Measurements from ENCODE around the gene UMODL1.
"Not testable (repeated sequence)": the region's sequence is repeated elsewhere in the genome, so short reads cannot be mapped to it uniquely, and the experiment has no call there.

DNA sequence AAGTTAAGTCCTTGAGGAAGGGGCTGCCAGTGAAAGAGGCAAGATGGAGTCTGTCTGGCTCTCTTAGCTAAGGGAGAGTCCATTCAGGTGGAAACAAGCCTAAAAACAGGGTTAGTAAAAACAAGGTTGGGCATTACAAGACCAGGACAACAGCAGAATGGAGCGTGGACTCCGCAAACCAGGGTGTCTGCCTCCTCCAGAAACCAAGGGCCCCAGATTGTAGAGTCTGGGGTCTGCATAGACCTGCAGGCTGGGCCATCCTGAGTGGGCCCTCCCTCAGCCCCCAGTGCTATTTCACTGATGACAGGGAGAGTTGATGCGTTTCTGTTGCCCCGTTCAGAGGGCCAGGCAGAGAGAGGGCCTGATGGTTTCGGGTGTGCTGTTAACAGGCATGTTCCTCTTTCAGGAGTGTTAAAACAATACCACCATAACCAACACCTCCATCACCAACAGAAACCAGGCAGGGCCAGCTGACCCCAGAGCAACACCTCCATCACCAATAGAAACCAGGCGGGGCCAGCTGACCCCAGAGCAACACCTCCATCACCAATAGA lies 6.6 kb downstream of the UMODL1 start:
- TF ChIP-seq, protein P1, sequence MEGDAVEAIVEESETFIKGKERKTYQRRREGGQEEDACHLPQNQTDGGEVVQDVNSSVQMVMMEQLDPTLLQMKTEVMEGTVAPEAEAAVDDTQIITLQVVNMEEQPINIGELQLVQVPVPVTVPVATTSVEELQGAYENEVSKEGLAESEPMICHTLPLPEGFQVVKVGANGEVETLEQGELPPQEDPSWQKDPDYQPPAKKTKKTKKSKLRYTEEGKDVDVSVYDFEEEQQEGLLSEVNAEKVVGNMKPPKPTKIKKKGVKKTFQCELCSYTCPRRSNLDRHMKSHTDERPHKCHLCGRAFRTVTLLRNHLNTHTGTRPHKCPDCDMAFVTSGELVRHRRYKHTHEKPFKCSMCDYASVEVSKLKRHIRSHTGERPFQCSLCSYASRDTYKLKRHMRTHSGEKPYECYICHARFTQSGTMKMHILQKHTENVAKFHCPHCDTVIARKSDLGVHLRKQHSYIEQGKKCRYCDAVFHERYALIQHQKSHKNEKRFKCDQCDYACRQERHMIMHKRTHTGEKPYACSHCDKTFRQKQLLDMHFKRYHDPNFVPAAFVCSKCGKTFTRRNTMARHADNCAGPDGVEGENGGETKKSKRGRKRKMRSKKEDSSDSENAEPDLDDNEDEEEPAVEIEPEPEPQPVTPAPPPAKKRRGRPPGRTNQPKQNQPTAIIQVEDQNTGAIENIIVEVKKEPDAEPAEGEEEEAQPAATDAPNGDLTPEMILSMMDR (IDR thresholded peaks at IDR 0.05): not testable (repeated sequence)
- TF ChIP-seq EP300, POLR2A (IDR thresholded peaks at IDR 0.05): not testable (repeated sequence)

Measured in stomach (tissue), 4 donors.